Keratinocyte (primary cell): ENCODE measurements around the gene NPHP1. TPM values are rescaled to one million over a fixed set of nuclear protein-coding genes. Genes with fewer than 3 reads are reported as not detected.

ENCODE experiments used
- DNase-seq: peaks from one replicate; pipeline ENCODE4 v3.0.0-alpha.2; 2011; ENCODE audit warnings: low read depth, missing footprints, low spot score
- FAIRE-seq: peaks from 2 replicates; lab custom pipeline; 2011; peaks lifted over from hg19 to GRCh38; lab: Jason Lieb, UNC
- H2AFZ ChIP-seq: 2 replicates; pipeline ENCODE4 v1.6.0; 2012; ENCODE audit warnings: low read length, control low read depth, inconsistent platforms; ENCODE audit not compliant: control insufficient read depth
- H3K27ac ChIP-seq: 2 replicates; pipeline ENCODE4 v1.5.1; 2011; ENCODE audit warnings: low read length; ENCODE audit not compliant: control insufficient read depth, insufficient read depth
- H3K27me3 ChIP-seq: 3 replicates; pipeline ENCODE4 v1.6.0; 2011; ENCODE audit warnings: low read length; ENCODE audit not compliant: control insufficient read depth, insufficient read depth; ENCODE audit errors: extremely low read depth
- H3K36me3 ChIP-seq, 2 experiments: 2 replicates in 1 of 2; 3 replicates in 1 of 2; pipeline ENCODE4 v1.5.1; 2011; ENCODE audit warnings: low read length in 2 of 2, mild to moderate bottlenecking in 1 of 2; ENCODE audit not compliant: control insufficient read depth in 2 of 2, insufficient read depth in 2 of 2; ENCODE audit errors: extremely low read depth in 1 of 2
- H3K4me1 ChIP-seq: 3 replicates; pipeline ENCODE4 v1.5.1; 2011; ENCODE audit warnings: low read length; ENCODE audit not compliant: control insufficient read depth, insufficient read depth; ENCODE audit errors: extremely low read depth
- H3K4me2 ChIP-seq: 3 replicates; pipeline ENCODE4 v1.6.0; 2011; ENCODE audit warnings: low read depth, low read length; ENCODE audit not compliant: control insufficient read depth, insufficient read depth; ENCODE audit errors: extremely low read depth
- H3K4me3 ChIP-seq, 3 experiments: fragments of 200-600 bp in 1 of 3; sonication (generic) in 1 of 3; 2 replicates in 2 of 3; 3 replicates in 1 of 3; pipeline ENCODE4 v1.5.1; 2011 to 2016; ENCODE audit warnings: low read length in 3 of 3, mild to moderate bottlenecking in 3 of 3, control low read depth in 2 of 3, inconsistent platforms in 1 of 3, low read depth in 1 of 3, mixed read lengths in 1 of 3, mixed run types in 1 of 3, moderate library complexity in 1 of 3; ENCODE audit not compliant: control insufficient read depth in 2 of 3, insufficient read depth in 2 of 3; ENCODE audit errors: extremely low read depth in 1 of 3
- H3K79me2 ChIP-seq: 2 replicates; pipeline ENCODE4 v1.6.0; 2012; ENCODE audit warnings: low read length; ENCODE audit not compliant: control insufficient read depth, insufficient read depth
- H3K9ac ChIP-seq: 3 replicates; pipeline ENCODE4 v1.6.0; 2011; ENCODE audit warnings: low read length; ENCODE audit not compliant: control insufficient read depth, insufficient read depth; ENCODE audit errors: extremely low read depth
- H3K9me1 ChIP-seq: 3 replicates; pipeline ENCODE4 v1.6.0; 2011; ENCODE audit warnings: low read length; ENCODE audit not compliant: control insufficient read depth, insufficient read depth; ENCODE audit errors: extremely low read depth
- H3K9me3 ChIP-seq: 2 replicates; pipeline ENCODE4 v1.5.1; 2012; ENCODE audit warnings: low read depth, low read length; ENCODE audit not compliant: control insufficient read depth
- H4K20me1 ChIP-seq: 3 replicates; pipeline ENCODE4 v1.6.0; 2011; ENCODE audit warnings: low read length; ENCODE audit not compliant: control insufficient read depth, insufficient read depth; ENCODE audit errors: extremely low read depth
- CTCF ChIP-seq, 3 experiments: IDR thresholded peaks in 1 of 3; conservative IDR thresholded peaks in 1 of 3; optimal IDR thresholded peaks in 1 of 3; 2 replicates in 2 of 3; 3 replicates in 1 of 3; pipeline versions ENCODE3 to v1.5.1; 2011; ENCODE audit warnings: low read length in 3 of 3, mild to moderate bottlenecking in 3 of 3, moderate library complexity in 2 of 3, control low read depth in 1 of 3, inconsistent platforms in 1 of 3; ENCODE audit not compliant: insufficient read depth in 2 of 3; ENCODE audit errors: extremely low read depth in 1 of 3
- EZH2 ChIP-seq: IDR thresholded peaks from one replicate; pipeline ENCODE4 v1.6.1; 2012; ENCODE audit warnings: inconsistent platforms, mild to moderate bottlenecking, low read length, moderate library complexity
- dilution Hi-C: fragments of 300-500 bp; cut with MboI; formaldehyde crosslinking; loops from one replicate; pipeline ENCODE4 v1.7.0; 2020; ENCODE audit warnings: low sequenced_read_pairs; ENCODE audit not compliant: extremely low pct_ligation_motif_present
- polyA plus RNA-seq, 5 experiments: library from polyadenylated mRNA; depleted of rRNA in 3 of 5; stranded (reverse) in 3 of 5; stranded (forward) in 1 of 5; unstranded in 1 of 5; fragments of >200 nt; gene quantifications; 1 replicate in 1 of 5; 2 replicates in 3 of 5; 3 replicates in 1 of 5; pipeline versions ENCODE4 v1.2.1 to v1.2.3, GENCODE V29; 2011 to 2012; ENCODE audit warnings: missing spikeins in 2 of 5, low read depth in 1 of 5, low replicate concordance in 1 of 5

NPHP1 gene
- polyA plus RNA-seq, 1 donor (not counting 4 experiments of a cell fraction or from before 2014, with no cell fraction given): 8.1 TPM

GRCh38 chr2:110140401-110140800 is 64.4 kb downstream of the NPHP1 start:
- Histone ChIP-seq H3K4me3 (no peak overlapping the region), H3K9ac (no peak overlapping the region), H3K9me3 (no peaks in the 10 kb centered on the region), H3K79me2 (no peaks in the 10 kb centered on the region), H2AFZ (no peak overlapping the region), H3K27ac (no peak overlapping the region), H3K36me3 (no peaks in the 10 kb centered on the region), H3K4me2 (no peak overlapping the region), H3K9me1 (no peaks in the 10 kb centered on the region), H4K20me1 (no peaks in the 10 kb centered on the region), H3K4me1 (no peaks in the 10 kb centered on the region), H3K27me3 (no peaks in the 10 kb centered on the region)
- FAIRE-seq: no peak
- dilution Hi-C loops: no loop called here
- no peak for DNase-seq
- TF ChIP-seq CTCF (optimal IDR thresholded peaks at IDR 0.05 in 1 of 3, IDR thresholded peaks at IDR 0.05 in 1 of 3, conservative IDR thresholded peaks at IDR 0.05 in 1 of 3; ENCODE audit: extremely low read depth in 1 of 3, insufficient read depth in 2 of 3, low read length in 3 of 3) (no peak), EZH2 (no peak)

- Histone ChIP-seq H3K4me2 (no peak overlapping the region), H3K4me1 (peaks cover 5% of the 10 kb centered on the region), H3K9me1 (no peaks in the 10 kb centered on the region), H4K20me1 (no peaks in the 10 kb centered on the region), H3K36me3 (no peaks in the 10 kb centered on the region), H3K79me2 (no peaks in the 10 kb centered on the region), H3K27ac (no peak overlapping the region), H3K9me3 (no peaks in the 10 kb centered on the region), H3K4me3 (no peak overlapping the region), H2AFZ (no peak overlapping the region), H3K9ac (no peak overlapping the region), H3K27me3 (no peaks in the 10 kb centered on the region)
- dilution Hi-C loops: no loop called here
- DNase-seq (no peak), FAIRE-seq (no peak)
- TF ChIP-seq CTCF (optimal IDR thresholded peaks at IDR 0.05 in 1 of 3, IDR thresholded peaks at IDR 0.05 in 1 of 3, conservative IDR thresholded peaks at IDR 0.05 in 1 of 3; ENCODE audit: extremely low read depth in 1 of 3, insufficient read depth in 2 of 3, low read length in 3 of 3) (no peak), EZH2 (no peak)
Measured at GRCh38 chr2:110134025-110134424, 70.8 kb downstream of the NPHP1 start.
